ENCODE measurements around the gene INSR. TPM values are rescaled to one million over a fixed set of nuclear protein-coding genes. Genes with fewer than 3 reads are reported as not detected.
"Not testable (repeated sequence)": the region's sequence is repeated elsewhere in the genome, so short reads cannot be mapped to it uniquely, and the experiment has no call there.

The INSR gene
- total RNA-seq, 1 experiment from 2014 or later = 0.11 TPM

GRCh38 chr19:7197119-7197759, 97.0 kb downstream of the INSR start:
- no peak for DNase-seq (ENCODE audit: low read depth)

DNA sequence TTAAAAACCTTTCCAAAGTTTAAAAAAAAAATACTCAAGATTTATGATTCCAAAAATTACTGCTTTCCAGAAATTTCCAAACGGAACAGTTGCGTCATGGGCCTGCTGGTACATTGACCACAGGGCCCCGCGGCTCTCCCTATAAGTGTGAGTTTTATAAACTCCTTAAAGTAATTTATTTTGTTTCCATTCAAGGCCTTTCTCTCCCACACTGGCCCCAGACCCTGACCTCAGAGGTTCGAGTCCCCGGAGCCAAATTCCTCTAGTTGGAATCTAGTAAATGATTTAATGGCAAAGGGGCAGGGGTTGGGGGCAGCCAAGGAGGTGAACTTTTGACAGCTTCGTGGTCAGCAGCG, 97.5 kb downstream of the INSR start:
- no peak for DNase-seq (ENCODE audit: low read depth)

DNA sequence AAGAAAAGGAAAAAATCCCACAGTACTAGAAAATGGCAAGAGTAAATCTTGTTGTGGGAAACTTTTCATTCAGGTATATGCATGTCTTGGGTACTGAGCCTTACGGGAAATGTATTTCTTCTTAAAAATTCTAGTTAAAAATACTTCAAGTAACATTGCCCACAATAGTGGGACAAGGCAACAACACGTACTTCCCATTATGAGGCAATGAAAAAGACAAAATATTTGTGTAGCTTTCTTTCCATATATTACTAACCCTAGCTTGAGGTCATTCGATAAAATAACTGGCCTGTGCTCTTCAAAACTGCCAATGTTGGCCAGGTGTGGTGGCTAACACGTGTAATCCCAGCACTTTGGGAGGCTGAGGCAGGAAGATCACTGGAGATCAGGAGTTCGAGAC, 99.2 kb downstream of the INSR start:
- DNase-seq (ENCODE audit: low read depth) = no peak

DNA sequence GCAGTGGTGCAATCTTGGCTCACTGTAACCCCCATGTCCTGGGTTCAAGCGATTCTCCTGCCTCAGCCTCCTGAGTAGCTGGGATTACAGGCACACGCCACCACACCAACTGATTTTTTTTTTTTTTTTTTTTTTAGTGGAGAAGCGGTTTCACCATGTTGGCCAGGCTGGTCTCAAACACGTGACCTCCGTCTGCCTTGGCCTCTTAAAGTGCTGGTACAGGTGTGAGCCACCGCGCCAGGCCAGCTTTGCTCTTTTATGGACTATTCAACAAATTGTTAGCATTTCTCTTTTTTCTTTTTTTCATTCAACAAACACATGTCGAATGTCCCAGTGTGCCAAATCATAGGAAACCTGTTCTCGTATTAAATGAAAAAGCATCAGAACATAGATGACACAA, 99.6 kb downstream of the INSR start:
- no peak for DNase-seq (ENCODE audit: low read depth)

GRCh38 chr19:7191946-7192691, 102.1 kb downstream of the INSR start:
- no peak for DNase-seq (ENCODE audit: low read depth)

GRCh38 chr19:7188698-7189629, 105.2 kb downstream of the INSR start:
- DNase-seq (ENCODE audit: low read depth) = no peak

DNA sequence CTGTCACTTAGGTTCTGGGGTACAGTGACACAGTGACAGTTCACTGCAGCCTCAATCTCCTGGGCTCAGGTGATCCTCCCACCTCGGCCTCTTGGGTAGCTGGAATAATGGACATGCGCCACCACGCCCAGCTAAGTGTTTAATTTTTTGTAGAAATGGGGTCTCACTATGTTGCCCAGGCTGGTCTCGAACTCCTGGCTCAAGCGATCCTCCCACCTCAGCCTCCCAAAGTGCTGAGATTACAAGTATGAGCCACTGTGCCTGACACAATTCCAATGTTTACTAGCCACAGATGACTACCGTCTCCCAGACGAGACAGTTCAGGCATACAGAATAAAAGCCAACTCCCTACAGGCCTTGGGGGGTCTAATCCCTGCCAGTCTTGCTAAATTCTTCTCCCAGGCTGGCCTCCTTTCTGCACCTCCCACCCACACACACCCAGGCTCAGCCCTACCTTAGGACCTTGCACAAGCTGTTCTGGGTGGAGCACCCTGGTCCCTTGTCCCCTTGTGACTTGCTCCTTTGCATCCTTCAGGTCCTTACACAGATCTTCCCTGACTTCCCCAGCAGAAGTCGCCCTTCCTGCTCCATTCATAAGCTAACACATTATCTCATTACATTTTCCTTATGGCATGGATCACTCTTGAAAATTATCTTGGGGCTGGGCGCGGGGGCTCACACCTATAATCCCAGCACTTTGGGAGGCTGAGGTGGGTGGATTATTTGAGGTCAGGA, 106.4 kb downstream of the INSR start:
- no peak for DNase-seq (ENCODE audit: low read depth)

DNA sequence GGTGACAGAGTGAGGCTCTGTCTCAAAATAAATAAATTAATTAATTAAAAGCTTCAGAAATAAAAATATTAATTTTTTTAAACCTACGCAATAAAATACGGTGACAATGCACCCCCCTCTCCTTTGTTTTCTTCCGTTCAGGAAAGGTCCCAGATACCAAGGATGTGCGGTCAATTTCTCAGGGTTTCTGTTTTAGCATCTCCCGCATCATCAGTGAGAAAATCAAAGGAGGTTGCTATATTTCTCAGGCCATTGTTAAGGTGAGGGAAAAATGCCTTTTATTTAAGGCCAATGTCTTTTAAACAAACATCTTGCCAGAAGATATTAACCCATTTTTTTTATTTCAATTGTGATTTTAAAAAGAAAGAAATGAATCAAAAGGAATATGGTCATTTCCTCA, 111.7 kb downstream of the INSR start:
- no peak for DNase-seq (ENCODE audit: low read depth)

- DNase-seq (ENCODE audit: low read depth) = no peak
These were observed 114.3 kb downstream of the INSR start for GRCh38 chr19:7179917-7180306.

DNA sequence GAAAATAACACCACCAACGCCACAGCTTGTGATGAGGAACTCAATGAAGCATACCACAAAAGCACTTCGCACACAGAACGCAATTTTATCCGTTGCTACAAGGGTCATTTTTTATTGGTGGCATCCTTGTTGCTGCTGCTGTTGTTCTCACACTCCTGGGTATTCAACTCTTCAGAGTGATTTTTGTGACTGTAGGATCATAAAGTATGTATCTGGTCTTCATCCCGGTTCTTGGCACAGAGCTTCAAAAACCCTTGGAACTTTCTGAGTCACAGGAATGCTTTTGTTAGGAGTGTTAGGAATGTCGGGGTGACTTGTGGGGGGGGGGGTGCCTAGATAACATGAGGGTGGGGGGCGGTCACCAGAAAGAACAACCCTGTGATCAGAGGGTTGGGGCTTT, 116.3 kb downstream of the INSR start:
- no peak for DNase-seq (ENCODE audit: low read depth)

DNA sequence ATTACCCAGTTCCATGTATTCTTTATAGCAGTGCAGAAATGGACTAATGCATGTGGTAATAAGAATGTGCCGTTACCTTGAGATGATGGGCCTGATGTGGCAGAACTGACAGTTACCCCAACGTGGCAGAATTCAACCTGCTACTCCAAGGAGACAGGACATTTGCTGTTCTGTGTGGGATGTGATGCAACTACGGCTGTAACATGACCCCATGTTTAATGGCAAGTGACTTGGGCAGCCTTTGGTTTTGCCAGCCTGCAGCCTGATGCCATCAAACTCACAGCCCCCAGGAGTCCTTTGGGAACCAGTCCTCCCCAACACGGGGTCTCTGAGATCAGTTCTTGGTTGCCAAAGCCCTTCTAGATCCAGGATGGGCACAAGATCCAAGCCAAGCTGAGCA, 117.4 kb downstream of the INSR start:
- no peak for DNase-seq (ENCODE audit: low read depth)

DNA sequence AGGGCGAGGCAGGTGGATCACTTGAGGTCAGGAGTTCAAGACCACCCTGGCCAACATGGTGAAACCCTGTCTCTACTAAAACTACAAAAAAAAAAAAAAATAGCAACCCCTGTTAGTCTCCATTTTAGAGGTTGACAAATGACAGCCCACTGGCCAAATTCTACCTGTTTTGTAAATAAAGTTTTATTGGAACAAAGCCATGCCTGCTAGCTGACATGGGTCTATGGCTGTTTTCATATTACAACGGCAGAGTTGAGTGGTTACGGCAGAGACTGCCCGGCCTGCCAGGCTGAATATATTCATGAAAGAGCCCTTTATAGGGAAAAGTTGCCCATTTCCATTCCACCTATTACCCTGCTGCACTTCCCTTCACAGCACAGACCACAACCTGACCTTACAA, 121.4 kb downstream of the INSR start:
- DNase-seq (ENCODE audit: low read depth) = no peak

DNA sequence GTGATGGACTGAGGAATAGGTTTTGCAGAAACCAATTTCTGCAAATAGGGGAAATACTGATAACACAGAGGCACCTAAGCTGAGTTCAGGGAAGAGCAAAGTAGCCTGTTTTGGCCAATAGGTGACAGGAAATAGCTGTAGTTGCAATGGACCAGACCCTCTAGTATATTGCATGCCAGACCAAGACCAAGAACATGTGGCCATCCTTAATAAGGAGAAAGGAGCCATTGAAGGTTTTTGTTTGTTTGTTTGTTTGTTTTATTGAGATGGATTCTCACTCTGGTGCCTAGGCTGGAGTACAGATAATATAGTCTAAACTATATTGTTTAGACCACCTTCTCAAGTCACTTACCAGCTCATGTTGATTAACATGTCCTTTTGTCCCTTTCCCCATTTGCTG, 123.2 kb downstream of the INSR start:
- no peak for DNase-seq (ENCODE audit: low read depth)

GRCh38 chr19:7168941-7169340, 125.3 kb downstream of the INSR start:
- DNase-seq (ENCODE audit: low read depth) = no peak

DNA sequence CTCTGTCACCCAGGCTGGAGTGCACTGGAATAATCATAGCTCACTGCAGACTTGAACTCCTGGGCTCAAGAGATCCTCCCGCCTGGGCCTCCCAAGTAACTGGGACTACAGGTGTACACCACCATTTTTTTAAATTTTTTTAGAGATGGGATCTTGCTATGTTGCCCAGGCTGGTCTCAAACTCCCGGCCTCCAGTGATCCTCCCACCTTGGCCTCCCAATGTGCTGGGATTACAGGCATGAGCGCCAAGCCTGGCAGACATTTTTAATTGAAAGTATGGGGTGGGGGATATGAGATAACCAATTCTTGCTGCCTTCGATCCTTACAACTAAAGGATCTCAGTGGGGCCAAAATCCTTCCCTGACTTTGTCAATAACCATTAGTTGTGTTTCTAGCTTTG, 132.9 kb downstream of the INSR start:
- DNase-seq (ENCODE audit: low read depth) = no peak

- DNase-seq (ENCODE audit: low read depth) = peak; percentile 26
These were observed 134.9 kb downstream of the INSR start for GRCh38 chr19:7159105-7159933.

DNA sequence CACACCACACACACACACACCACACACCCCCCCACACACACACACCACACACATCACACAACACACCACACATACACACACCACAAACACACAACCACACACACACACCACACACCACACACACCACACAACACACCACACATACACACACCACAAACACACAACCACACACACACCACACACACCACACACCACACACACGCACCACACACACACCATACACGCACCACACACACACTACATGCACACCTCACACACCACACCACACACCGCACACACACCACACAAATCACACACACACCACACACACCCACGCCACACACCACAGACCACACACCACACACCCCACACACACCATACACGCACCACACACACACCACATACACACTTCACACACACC, 141.2 kb downstream of the INSR start:
- no peak for DNase-seq (ENCODE audit: low read depth)

GRCh38 chr19:7152568-7152967, 141.6 kb downstream of the INSR start:
- no peak for DNase-seq (ENCODE audit: low read depth)

DNA sequence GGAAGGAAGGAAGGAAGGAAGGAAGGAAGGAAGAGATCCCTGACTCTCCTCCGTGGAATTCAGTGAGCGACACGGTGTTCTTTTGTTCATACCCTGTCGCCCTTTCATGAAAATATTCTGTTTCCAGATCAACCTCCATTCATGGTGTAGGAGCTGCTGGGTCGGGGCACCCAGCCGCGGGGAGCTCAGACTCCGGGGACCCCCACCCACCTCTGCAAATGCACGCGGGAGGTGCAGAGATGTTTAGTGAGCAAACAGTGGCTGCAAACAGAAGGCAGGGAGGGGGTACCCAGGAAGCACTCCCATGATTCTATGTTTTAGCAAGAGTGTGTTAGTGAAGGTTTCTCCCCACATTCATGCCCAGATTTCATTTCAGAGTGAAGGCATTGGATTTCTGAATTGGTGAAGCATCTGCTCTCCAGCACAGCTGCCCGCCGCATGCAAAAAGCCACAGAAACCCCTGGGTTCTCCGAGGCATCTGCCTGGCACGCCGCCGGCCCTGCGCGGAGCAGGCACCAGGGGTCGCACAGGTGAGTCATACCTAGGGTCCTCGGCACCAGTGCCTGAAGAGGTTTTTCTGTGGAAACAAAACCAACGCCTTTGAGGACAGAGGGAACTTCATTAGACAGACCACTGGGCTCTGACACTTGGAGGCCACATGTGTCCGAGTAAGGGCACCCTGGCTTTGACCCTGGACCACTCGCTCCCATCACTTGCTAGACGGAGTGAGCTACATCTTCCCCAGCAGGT, 144.1 kb downstream of the INSR start:
- DNase-seq (ENCODE audit: low read depth) = no peak

GRCh38 chr19:7147119-7147675, 147.0 kb downstream of the INSR start:
- not testable (repeated sequence) for DNase-seq (ENCODE audit: low read depth)
